ENCODE measurements around the gene CHST8.
A peak's percentile ranks its signal among the peaks of the same experiment; 100 is the strongest.

Gene CHST8

DNA sequence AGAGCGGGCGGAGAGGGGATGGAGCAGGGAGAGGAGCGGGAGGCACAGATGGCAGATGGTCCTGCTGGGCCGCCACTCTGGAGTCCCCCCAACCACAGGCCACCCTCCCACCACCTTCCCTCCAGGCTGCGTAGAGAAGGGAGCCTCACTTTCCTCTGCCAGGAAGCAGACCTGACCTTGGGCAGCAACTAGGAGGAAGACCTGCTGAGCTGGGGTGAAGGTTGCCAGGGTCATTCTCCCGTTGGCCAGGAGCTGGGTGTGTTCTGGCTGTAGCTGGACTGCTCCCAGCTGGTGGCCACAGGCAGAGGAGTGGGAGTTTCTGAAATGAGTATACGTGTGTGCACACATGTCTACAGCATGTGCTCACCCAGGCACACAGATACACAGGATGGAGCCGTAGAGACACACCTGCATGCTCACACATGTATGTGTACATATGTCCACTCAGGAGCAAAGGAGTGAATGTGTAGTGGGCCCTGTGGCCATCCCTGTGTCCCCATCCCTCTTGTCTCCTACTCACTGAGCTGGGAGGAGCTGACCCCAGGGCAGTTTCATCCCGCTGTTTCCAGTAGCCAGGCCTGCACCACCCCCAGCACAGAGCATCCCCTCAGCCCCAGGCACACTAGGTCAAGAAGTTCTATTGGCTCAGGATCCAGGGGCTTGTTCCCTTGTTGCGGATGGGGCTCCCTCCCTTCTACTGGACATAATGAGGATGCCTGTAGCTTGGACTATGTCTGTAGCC is 53.0 kb downstream of the CHST8 start:
- DNase-seq: no peak

DNA sequence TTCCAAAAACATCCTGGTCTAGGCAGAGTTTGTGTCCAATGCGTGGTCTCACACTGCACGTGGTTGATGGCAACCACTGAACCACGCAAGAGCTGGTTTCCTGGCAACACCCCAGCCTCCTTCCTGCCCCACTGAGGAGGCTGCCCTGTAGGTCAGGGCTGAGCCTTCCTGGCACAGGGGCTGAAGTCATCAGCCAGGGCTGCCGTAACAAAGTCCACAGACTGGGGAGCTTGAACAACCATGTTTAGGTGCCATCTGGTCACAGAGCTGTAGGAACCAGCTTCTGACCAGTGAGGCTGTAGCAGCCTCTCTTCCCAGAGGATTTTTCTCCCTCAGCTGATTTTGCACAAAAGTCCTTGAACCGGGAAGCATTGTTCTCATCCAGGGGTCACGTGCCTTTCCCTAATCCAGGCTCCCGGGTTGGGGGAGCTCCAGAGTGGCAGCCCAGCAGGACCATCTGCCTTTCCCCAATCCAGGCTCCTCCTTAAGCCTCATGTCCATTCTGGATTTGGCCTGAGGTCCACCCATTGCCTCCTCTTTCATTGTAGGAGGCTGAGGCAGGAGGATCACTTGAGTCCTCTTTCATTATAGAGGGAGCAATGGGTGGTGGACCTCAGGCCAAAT is 53.9 kb downstream of the CHST8 start:
- DNase-seq: no peak

DNA sequence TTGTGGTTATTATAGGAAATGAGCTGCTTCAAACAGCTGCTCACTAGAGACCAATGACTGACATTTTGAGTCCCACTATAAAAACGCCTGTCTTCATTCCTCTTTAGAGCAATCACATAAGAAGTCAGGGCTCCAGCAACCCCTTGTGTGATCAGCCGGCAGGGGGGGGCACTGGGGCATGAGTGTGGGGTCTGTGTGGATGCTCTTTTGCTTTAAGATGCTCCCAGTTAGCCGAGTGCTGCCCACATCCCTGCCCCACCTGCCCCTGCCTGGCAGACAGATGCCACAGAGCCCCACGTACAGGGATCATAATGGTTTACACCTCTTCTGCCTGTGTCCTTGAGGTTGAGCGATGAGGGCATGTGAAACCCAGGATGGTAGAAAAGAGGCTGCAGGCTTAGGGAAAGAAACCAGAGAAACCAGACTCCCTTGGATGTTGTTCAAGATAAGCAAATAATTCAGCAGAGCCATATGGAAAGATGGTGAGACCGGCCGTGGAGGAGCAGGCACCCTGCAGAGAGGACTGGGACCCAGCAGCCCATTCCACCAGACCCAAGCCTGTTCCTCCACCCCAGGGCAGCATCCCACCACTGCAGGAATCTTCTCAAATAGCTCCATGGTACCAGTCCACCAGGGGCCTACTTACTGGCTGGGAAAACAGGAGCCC is 55.4 kb downstream of the CHST8 start:
- no peak for DNase-seq

DNA sequence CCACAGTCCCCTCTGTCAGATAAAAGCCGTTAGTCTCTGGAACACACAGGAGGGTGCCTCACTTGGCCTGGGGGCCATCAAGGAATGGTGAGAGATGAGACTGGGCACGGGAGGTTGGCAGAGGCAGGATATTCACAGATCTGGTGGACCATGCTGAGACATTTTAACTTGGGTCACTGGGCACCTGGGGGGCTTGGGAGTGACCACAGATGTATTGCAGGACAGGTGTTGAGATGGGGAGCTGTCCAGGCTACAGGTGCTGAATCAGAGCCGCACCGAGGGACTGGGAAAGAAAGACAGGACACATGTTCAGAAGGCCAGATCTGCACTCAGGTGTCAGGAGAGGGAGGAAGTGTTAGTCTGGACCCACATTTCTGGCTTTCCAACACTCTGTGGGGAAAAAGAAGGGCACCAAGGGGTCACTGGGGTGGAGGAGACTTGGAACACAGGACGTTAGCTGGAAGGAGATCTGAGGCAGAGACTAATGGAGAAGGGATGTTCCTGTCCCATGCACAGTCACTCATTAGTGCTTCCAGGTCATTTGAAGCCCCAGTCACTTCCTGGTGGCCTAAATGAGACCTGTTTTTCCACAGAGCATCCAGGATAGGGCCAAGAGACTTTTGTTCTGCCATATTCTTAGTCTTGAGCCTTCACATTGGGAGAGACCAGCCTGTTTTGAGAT is 56.1 kb downstream of the CHST8 start:
- DNase-seq: no peak

DNA sequence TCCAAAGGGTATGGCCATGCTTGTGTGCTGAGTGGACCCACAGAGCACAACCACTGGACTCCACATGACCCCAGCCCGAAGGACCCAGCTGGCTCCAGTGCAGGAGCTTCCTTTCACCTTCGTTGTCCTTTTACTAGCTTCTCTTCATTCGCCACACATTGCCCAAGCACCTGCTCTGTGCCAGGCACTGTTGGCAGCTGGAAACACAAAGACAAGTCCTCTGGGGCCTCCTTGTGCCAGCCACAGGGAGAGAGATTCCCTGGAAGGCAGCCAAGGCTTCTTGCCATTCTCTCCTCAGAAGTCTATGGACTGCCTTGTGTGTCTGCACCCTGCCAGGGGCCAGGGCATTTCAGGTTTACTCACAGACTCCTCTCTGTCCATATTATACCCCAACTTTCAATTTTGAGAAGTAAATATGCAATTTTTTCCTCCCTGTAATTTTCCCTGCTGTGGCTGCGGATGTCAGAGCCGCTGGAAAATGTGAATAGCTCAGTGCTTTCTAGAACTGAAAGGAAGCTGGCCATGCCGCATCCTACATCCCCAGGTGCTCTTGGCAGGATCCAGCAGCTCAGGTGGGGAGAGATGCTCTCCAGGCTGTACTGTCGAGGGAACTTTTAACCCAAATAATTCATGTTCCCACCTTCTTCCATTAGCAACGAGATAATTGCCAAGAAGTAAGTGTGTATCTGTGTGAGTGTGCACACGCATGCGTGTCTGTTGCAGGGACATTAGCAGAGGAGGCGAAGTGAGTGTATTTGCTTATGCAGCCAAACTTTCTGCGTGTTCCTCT is 57.2 kb downstream of the CHST8 start:
- DNase-seq: peak; percentile 96

DNA sequence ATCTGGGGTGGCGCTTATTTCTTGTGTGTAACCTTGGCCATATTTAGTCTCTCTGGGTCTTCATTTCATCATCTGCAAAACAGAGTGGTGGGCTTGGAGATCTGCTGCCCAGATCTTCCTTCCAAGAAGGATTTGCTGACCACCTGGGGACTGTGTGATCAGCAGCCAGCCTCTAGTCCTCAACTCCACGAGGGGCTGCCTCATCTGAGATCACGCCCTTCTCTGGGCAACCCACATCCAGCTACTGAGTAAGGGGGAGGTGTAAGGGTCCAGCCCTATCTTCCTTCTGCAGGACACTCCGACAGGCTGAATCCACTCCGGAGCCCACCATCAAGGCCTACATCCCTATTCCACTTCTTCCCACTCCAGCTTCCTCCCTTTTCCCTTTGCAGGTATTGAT is 57.9 kb downstream of the CHST8 start:
- DNase-seq: no peak

DNA sequence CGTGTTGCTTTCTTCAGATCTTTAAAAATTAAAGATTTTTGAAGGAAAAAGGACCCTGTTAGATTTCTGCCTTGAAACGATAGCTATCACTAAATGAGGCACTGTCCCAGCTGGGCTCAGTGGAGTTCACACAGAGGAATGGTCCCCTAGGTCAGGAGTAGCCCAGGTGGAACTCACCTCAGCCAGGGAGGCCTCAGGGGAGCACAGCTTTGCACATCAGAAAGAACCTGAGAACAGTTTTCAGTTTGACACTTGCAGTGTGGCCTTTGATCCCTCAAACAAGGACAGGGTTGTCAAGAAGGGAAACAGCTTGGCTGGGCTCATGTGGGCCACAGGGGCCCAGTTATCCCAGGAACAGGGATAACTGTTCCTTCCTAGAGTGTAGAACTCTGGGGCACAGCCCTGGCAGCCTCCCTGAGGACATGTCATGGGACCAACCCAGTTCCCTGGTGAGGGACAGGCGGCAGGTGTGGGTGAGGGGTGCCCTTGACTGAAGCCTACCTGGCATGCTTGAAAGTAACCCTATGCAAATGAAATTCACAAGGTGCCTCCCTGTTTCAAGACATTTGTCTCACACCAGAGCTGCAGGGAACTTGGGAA is 59.4 kb downstream of the CHST8 start:
- no peak for DNase-seq

DNA sequence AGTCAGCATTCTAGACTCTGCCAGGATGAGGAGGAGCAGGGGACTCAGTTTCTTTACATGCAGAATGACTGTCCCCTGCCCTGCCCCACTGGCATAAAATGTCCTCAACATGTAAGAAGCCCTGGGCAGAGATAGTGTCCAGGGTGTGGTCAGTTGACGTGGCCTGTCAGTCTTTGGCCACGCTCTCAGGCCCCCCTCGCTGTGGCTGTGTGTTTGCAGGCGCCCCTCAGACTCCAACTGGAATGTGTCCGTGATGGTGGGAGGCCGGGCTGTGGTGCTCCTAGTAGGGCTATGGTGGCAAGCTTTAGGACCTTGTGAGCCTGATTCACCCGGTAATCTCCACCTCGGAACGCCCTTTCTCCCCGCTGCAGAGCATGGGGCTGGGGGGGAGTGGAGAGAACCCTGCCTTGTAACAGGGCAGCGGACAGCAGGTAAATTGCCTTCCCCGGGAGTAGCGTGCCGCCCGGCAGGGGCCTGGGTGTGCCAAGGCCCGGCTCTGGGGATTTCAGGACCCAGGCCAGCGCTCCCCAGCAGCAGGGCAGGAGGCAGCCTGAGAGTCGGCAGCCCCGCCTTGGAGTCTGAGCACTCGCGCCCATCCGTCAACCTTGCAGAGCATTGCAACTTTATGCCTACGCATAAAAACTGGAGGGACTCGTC is 62.3 kb downstream of the CHST8 start:
- no peak for DNase-seq

DNA sequence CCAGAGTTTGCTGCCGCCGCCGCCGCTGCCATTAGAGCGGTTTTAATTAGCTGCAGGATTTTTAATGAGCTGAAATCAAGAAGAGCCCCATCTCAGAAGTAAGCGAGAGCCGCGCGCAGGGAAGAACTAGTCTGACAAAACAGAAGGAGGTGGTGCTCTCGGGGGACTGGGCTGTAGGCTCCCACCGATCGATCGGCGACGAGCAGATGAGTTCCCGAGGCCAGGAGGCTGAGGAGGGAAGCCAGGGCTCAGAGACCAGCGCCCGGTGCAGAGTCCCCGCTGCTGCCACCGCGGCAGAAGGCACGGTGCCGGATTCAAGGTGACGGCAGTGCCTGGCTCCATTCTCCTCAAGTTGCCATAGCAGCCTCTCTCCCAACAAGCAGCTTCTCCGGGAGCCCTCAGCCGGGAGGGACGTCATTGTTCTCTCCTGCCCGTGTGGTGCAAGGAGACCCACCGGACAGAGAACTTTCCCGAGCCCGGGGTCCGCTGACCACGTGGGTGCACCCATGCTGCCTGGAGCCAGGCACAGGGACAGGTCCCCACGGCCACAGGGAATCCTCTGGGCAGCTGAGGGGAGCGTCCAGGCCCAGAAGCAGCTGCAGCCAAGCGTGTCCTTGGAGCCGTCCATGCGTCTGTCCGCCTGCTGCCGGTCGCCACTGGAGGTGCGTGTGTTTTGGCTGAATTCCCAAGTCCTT is 62.9 kb downstream of the CHST8 start:
- peak; percentile 38 for DNase-seq

DNA sequence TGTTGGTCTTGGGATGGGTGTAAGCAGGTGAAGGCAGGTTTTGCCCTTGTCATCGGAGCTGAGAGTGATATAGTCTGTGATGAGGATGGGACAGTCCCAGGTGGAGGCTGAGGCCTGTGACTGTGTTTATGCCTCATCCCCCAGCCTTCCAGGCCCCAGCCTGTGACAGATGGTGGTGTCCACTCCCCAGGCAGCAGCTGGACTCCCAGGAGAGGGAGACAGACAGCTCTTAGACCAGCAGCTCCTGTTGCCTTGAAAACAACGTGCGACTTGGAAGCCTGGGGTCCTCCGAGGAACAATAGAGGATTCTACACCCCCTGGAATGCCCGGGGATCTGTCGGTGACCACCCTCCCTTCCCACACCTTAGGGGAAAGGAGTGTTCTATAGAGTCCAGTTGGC is 63.8 kb downstream of the CHST8 start:
- no peak for DNase-seq

DNA sequence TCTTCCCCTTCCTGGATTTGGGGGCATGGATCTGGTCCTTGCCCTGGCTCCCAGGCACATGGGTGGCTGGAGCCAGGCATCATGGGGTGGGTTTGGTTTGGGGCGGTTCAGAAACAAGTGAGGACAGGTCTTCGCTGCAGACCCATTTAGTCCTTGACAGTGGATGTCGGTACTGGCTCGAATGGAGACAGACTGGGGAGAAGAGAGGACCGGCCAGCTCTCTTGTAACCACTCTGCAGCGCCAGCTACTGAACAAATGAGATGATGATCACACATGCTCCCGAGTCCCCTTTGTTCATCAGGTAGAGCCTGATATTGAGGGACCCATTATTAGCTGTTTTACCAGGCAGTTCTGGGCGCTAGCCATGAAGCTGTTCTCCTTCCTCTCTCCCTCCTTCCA is 64.5 kb downstream of the CHST8 start:
- no peak for DNase-seq

DNA sequence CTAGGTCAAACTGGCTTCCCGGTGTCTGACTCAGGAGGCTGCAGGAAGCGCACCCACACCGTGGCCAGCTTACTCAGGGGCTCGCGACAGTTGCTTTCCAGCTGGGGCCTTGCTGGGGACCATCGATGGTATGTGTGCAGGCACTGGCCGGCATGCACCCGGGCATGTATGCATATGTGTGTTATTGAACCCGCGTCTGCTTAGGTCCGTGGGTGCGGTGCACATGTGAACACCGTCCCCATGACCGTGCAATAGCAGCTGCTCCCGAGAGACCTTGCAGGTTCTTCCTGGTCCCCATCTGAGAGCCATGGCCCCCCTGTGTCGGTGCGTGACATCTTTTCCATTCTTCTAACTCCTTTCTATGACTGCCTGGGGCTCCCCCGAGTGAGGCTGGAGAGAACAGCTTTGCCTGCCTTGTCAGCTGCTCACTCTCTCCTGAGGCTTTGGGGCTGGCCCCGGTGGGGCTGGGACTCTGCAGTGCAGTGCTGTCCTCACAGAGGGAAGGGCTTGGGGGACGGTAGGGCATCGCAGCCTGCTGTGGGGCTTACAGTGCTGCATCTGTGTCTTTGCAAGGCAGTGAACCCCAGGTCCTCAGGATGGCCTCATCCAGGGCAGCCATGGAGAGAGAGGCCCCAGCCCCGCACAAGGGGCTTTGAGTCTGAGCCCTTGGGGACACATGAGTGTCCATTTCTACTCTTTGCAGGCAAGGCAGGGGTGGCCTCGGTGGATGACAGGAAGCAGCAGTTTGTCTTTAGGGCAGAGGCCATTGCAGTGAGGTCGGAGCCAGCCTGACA is 65.1 kb downstream of the CHST8 start:
- no peak for DNase-seq

DNA sequence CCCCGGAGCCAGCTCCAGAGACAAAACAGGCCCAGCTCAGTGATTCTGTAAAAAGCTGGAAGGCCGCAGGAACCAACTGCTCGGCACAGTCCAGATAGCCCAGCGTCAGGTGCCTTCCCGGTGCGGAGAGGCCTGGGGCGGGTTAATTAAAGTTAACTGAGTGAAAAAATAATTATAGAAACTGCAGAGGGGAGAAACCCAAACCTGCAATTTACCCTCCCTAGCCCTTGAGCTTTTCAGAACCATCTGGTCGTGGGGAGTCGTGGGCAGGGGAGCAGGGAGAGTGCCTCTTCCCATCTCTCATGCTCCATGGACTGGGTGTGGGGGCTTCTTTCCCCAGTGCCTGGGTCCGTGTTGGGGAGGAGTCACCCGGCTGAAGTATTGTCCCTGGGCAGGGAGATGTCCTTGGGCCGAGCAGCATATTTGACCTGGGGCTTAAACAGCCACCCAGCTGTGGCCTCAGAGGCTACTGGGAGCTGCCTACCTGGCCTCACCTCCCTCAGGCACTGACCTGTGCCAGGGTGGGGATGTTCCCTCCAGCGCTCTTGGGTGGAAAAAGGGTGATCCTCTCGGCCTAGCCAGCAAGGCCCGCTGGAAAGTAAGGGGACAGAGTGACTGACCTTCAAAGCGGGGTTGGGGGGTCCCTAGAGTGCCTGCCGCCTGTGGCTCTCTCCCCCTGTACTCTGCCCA is 65.9 kb downstream of the CHST8 start:
- no peak for DNase-seq

DNA sequence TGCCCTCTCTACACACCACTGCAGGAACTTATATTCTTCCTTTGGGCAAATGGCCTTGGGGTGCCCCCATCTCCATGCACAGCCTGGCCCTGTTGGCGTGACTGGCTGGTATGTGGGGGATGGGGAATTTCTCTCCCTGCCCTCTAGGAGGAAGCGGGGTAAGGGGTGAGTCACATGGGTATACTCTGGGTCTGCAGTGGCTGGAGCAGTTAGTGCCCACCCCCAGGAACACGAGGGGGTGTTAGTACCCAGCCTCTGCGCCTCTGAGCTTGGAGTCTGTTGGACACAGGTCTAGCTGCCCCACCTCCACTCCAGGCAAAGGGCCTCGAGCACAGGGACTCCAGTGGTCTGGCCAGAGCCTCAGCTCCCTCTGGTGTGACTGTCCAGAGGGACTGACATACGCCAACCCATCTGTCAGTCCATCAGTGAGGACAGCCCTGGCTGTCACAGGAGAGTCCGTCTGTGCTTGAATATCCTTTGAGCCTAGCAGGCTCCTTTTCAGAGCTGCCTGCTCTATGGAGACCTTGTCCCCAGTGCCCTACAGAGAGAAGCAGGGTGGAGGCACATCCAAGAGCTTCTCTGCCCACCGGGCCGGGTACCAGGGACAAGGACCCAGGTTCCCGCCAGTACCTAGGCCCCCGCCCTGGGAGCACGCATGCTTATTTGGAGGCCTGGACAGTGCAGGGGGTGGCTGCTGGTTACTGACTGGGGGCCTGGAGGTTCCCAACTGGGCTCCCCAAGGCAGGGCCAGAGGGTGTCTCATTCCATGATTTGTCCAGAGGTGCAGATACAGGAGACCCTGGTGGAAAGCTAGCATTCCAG is 66.6 kb downstream of the CHST8 start:
- DNase-seq: no peak

DNA sequence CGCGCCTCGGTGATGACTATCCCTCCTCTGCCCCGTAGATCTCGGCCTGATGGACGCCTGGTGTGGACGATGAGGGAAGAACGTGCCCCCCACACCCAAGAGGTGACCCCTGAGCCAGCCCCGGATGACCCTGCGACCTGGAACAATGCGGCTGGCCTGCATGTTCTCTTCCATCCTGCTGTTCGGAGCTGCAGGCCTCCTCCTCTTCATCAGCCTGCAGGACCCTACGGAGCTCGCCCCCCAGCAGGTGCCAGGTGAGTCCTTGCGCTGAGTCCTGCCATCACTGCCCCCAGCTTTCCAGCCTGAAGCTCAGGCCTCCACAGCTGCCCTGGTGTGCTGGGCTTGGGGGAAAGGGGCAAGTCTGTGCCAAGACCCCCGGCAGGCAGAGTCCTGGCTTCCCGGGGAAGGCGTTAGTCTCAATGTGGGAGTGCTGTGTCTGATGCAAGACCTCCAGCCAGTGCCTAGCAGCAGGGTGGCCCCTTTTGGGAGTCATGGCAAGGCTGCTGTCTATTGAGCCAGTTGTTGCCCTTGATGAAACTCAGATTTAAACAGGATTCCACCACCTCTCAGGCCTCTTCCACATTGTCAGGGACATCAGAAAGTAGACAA is 67.5 kb downstream of the CHST8 start:
- no peak for DNase-seq

DNA sequence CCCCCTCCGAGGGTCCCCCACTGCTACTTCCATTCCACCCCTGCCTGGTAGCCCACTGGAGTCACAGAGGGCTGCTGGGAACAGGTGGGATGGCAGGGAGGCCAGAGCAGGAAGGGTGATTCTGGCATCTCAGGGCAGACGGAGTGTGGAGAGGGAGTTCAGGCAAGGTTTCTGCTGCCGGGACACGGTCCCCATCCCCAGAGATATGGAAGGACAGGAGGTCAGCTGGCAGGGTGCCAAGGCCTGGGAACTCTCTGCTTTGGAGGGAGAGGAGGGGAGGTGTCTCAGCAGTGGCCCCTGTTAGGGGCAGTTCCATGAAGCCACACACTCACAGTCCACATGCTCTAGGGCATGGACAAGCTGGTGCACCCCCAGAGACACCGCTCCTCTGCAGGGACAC is 68.1 kb downstream of the CHST8 start:
- no peak for DNase-seq

DNA sequence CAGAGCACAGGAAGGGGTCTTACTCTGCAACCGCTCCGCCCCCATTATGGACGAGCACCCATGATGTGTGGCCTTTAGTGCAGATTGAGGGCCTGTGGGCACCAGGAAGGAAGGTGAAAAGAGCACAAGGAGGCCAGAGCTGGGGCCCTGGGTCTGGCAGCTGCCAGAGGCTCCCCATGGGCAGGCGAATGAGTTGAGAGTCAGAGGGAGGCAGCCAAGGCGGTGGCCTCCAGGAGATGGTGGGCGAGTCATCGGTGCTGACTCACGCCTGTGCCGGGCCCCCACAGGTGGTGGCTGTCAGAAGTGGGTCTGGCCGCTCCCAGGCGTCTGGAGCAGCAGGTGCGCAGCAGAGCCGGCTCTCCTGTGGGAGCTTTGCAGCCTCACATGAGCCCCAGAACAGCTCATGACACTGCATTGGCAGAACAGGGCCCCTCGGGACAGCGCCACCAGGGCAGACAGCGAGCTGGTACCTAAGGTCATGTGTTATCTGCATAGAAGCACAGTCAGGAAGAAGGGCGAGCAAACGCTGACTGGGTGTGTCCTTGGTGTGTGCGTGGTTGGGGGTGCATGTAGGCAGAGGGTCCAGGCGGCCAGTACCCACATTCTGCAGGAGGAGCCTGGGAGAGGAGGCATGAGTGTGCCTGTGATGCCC is 68.8 kb downstream of the CHST8 start:
- DNase-seq: no peak

DNA sequence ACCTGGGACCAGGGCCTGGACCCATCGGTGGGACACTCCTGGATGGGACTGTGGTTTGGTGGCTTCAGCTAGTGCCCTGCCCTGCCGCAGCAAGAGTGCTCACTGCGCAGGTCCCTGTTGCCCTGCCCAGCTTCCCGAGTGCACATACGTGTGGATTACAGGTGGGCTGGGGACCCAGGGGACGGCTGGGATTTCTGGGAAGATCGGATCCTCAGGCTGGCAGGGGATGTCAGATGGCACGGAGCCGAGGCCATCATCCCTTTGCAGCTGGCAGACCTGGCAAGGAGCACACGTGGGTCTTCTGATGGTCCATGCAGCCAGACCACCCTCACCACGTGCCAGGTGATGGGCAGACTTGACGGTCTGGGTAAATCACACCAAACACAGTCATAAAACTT is 69.3 kb downstream of the CHST8 start:
- DNase-seq: no peak

Measured in NCI-H1105 (cell line).